ENCODE data around the gene GPR52.

GPR52 gene

GRCh38 chr1:174469052-174469451, 21.3 kb downstream of the GPR52 start:
- DNase-seq, result no peak

- no peak for DNase-seq
Measured at GRCh38 chr1:174469687-174470086, 21.9 kb downstream of the GPR52 start.

DNA sequence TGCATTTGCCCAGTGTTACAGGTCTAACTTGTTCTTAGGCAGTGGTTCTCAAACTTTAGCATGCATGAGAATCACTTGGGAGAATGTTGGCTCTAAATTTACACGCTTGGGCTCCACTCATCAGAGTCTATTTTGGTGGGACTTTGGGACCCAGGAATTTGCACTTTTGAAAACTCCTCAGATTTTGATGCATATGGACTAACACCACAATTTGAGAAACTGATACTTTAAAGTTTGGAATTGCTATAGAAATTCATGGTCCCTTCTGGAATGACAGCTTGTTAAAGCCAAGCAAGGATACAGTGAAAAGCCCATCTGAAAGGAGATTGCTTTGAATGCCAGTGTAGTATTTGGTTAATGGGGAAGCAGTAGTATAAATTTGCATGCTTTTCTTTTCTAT, 31.5 kb downstream of the GPR52 start:
- peak; percentile 94 for DNase-seq

DNA sequence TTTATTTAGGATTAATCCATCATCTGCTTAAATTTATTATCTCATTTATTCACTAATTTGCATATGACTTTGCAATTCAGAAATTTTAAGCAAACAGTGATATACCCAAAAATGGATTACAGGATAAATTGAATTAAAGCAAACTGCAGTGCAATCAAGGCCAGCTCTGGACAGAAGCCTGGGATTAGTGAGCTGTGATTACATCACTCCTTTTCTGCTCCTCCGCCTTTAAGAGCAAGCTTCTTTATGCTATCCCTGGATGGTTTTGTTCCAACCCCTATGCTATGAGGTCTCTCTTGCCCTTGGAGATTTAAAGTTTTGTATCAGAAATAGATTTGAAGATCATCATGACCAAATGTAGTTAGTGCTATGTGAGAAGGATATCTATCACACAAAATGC, 32.6 kb downstream of the GPR52 start:
- no peak for DNase-seq

DNA sequence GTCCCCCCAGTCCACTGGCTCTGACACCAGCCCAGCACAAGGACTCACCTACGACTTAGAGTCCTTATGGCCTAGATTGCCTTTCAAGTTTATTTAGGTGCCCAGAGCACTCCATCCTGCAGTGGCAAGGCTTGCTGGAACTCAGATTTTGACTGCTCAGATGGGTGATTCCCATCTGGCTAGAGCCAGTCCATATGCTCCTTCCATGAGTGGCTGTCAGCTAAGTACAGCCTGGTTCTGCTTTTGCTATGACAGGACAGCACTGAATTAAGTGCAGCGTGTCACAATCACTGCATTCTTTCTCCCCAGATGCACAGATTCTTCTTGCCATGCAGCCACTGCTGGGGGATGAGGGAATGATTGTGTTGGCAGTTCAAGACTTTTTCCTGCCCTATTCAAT, 43.8 kb downstream of the GPR52 start:
- DNase-seq, result no peak

DNA sequence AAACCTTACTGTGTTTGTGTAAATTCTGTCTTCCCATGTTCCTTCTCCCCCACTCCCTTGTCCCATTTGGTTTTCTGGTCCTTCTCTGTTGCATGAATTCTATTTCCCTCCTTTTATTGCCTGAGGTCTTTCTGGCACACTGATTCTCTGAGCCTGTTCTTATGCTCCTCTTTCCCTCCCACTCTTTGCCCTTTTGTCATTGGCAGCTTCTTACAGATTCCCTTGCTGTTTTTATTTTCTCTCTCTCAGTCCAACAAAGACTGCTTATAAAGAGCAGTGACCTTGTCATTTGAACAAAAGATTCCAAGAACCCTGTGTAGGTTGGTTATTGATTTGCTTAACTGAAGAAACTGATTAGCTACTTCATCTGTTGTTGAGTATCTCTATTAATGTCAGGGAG, 49.7 kb downstream of the GPR52 start:
- no peak for DNase-seq
